HG03575 (cell line): ENCODE results near the gene CSNK1D.
"Not testable (repeated sequence)": the region's sequence is repeated elsewhere in the genome, so short reads cannot be mapped to it uniquely, and the experiment has no call there.

ENCODE experiments used
- ATAC-seq: cut with Tn5 transposase; IDR thresholded peaks from one replicate; pipeline ENCODE4 v1.9.1; 2021; ENCODE audit not compliant: unreplicated experiment, insufficient number of reproducible peaks, low FRiP score; ENCODE audit errors: extremely low read depth

The CSNK1D gene

GRCh38 chr17:82223517-82223916 is 50.0 kb downstream of the CSNK1D start:
- ATAC-seq: no peak

DNA sequence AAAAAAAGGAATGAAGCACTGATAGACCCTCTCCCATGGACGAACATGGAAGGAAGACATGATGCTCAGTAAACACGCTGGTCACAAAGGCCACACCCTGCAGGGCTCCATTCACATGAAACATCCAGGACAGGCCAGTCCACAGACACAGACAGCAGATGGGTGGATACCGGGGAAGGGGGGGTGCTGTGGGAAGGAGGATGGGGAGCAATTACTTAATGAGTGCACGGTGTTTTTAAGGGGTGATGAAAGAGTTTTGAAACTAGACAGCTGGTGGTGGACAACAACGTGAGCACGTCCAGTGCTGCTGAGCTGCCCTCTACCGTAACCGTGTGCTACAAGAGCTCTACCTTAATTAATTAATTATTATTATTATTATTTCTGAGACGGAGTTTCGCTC is 50.7 kb downstream of the CSNK1D start:
- ATAC-seq: no peak

GRCh38 chr17:82221341-82221902 is 52.1 kb downstream of the CSNK1D start:
- ATAC-seq: no peak

- no peak for ATAC-seq
Measured at GRCh38 chr17:82219753-82220709, 53.5 kb downstream of the CSNK1D start.

GRCh38 chr17:82219083-82219482 is 54.4 kb downstream of the CSNK1D start:
- no peak for ATAC-seq

- ATAC-seq: no peak
Measured at GRCh38 chr17:82218349-82219075, 55.0 kb downstream of the CSNK1D start.

DNA sequence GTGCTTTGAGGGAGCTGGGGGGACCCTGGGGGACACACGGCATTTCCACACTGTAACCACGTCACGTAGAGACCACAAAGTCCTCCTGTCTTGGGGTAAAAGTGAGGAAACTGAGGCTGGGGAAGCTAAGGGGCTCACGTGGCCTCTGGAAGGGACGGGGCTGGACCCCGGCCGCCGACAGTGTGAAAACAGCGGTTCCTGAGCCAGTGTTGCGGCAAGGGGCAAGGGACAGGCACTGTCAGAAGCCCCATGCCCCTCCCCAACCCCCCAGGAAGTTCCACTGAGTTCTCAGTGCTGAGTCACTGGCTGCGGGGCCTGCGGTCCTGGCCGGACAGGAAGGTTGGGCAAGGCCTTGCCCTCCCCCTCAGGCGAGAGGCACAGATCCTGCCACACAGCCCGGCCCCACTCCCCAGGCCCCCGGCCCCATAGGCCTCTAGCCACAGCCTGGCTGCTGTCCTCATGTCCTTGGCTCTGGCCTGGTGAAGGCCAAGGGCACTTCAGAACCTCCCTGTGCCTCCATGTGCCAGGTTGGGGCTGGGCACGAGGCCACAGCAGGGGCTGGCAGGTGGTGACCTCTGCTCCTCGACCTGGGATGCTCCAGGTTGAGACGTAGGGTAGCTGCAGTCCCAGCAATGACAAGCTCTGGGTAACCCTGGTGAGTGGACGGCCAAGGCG is 55.8 kb downstream of the CSNK1D start:
- ATAC-seq: no peak

DNA sequence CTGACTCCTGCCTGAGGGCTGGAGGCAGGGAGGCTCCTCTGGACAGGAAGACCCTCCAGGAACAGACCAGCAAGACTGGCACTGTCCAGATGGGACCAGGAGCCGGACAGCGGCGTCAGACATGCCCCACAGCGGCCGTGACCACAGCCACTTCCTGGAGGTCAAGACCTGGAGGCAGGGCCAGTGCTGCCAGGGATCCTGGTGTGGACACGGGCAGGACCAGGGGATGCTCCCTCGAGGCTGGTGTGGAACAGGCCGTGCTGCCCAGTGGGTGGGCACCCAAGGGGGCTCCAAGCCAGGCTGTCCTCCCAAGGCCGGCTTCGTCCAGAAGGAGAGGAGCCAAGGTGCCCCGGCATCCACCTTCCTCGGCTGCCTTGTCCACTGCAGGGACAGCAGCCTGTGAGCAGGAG is 56.4 kb downstream of the CSNK1D start:
- ATAC-seq: no peak

DNA sequence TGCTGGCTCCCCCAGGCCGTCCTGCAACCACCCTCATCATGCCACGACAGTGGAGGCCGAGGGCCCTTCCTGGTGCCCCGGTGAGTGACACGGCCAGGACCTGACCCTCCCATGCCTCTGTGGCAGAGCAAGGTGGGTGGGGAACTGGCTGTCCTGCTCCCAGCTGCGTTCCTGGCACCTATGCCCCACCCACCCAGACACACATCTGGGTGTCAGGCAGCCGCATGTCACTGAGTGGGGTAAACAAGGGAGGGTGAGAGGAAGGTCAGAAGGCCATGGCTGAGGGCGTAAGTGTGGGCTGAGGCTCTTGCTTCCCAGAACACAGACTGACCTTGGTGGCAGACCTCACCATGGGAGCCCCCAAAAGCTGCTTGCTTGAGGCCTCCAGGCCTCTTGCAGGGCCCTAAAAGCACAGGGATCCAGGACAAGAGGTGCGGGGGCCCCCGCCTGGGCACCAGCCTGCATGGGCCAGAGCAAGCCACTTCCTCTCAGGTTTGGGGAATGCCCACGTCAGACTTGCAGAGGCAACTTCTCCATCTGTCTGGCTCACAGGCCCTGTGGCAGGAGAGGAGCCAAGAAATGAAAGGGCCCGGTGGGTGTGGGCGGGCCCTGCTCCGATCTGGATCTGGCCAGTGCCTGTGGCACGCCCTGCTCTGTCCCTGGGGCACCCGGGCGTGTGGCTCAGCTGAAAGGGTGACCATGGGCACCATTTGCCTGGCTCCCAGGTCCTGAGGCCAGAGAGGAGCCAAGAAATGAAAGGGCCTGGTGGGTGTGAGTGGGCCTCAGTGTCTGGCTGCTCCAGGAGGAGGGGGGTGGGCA is 57.0 kb downstream of the CSNK1D start:
- no peak for ATAC-seq

- no peak for ATAC-seq
Measured at GRCh38 chr17:82215972-82216300, 57.6 kb downstream of the CSNK1D start.

DNA sequence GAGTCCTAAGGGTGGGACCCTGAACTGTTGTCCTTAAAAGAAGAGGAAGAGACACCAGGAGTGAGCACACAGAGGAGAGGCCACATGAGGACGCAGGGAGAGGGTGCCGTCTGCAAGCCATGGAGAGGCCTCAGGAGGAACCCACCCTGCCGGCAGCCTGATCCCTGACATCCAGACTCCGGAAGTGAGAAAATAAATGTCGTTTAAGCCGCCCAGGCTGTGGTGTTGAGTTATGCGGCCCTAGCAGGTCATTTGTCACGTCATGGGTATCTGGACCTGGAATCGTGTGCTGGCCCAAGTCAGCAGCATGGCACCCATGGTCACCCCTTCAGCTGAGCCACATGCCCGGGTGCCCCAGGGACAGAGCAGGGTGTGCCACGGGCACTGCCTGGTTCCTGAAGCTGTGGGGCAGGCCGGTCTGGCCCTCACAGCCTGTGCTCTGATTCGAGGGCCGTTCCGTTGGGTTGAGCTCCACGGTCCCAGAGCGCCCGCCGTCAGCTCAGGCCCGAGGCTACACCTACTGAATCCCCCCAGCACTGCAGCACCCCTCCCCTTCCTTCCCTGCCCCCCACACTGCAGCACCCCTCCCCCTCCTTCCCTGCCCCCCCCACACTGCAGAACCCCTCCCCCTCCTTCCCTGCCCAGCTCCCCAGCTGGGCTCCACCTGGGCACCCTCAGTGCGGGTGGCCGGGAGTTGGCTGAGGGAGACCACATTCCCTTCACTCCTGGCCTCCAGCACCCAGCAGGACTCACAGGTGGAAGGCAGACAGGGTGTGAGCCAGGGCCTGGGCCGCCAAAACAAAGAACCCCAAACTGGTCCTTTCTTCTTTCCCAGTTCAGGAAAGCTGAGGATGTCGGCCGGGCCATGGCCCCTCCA is 58.2 kb downstream of the CSNK1D start:
- no peak for ATAC-seq

- ATAC-seq: no peak
Measured at GRCh38 chr17:82214012-82214628, 59.4 kb downstream of the CSNK1D start.

GRCh38 chr17:82213251-82214011 is 60.1 kb downstream of the CSNK1D start:
- ATAC-seq: no peak

DNA sequence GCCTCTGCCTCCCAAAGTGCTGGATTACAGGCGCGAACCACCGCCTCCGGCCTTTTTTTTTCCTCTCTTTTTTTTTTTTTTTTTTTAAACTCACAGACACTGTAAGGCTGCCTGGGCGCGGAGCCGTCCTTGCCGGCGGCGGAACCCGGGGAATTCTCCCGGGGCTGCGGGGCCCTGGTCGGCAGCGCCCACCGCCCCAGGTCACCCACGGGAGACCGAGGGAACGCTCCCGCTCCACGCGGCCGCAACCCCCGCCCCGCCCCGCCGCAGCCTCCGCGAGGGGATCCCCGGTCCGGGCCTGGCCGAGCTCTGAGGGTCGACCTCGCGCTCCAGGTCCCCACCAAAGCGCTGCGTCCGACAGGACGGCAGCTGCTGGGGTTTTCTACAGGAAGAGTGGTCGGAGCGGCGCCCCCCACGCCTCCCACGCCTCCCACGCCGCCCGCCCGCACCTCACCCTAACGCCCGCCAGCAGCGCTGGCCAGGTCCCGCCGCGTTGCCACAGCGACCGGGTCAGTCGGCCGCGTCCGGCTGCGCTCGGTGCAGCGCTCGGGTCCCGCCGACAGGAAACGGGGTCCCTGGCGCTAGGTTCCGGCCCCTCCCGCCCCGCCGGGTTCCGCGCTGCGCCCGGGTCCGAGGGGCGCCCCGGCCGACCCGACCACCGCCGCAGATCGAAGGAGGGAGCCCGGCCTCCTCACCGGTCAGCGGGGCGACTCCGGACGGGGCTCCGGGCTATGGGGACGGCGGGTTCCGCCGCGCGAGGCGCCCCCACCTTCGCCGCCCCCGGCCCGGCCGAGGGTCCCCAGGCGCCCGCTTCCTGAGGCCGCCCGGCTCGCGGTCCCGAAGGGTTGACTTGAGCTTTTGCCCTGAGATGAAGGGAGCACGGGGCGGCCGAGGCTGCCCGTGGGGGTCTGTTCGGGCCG is 60.9 kb downstream of the CSNK1D start, which contains the start of gene CCDC57:
Gene CCDC57, minus strand, starts transcription at position 512 of the 920 bp plus-strand sequence. CDS start 10,898 bp downstream, outside the sequence.
- no peak for ATAC-seq

GRCh38 chr17:82210655-82211054 is 62.8 kb downstream of the CSNK1D start:
- not testable (repeated sequence) for ATAC-seq
